Right lobe of liver (tissue), 6 donors: Measurements from ENCODE around the gene COL5A3. TPM values are rescaled to one million over a fixed set of nuclear protein-coding genes. Genes with fewer than 3 reads are reported as not detected.

Source experiments
- ATAC-seq, 4 donors: fragments of 200-7000 bp; cut with Tn5 transposase; one replicate each; pipeline ENCODE4 v1.9.1; 2020; ENCODE audit warnings: mild to moderate bottlenecking in 4 of 4, moderate library complexity in 4 of 4
- DNase-seq, 3 donors: peaks; one replicate each; pipeline ENCODE4 v3.0.0-alpha.2; 2020
- H3K27ac ChIP-seq, 3 donors: fragments of 200-600 bp; one replicate each; pipeline ENCODE4 v1.8.0; 2022
- H3K27me3 ChIP-seq, 2 donors: fragments of 200-600 bp; one replicate each; pipeline ENCODE4 v1.8.0; 2022
- H3K36me3 ChIP-seq, 4 donors: fragments of 200-600 bp; sonication (generic) in 1 of 4; one replicate each; pipeline versions ENCODE4 v1.5.1 to v1.8.0; 2017 to 2022; ENCODE audit warnings: control low read depth in 1 of 4
- H3K4me1 ChIP-seq, 4 donors: fragments of 200-600 bp; sonication (generic) in 1 of 4; one replicate each; pipeline versions ENCODE4 v1.5.1 to v1.8.0; 2017 to 2022; ENCODE audit warnings: control low read depth in 1 of 4
- H3K4me3 ChIP-seq, 3 donors: fragments of 200-600 bp; one replicate each; pipeline ENCODE4 v1.8.0; 2022
- H3K9me3 ChIP-seq, 4 donors: fragments of 200-600 bp; sonication (generic) in 1 of 4; one replicate each; pipeline versions ENCODE4 v1.5.1 to v1.8.0; 2017 to 2022; ENCODE audit warnings: control low read depth in 1 of 4
- POLR2A ChIP-seq: fragments of 450-650 bp; IDR thresholded peaks from one replicate; pipeline ENCODE4 v1.6.1; 2017; ENCODE audit warnings: antibody characterized with exemption, mild to moderate bottlenecking
- WGBS: methylation state at CpG from one replicate; pipeline ENCODE4 v1.1.6; 2018; ENCODE audit warnings: low coverage, low lambda C conversion rate; ENCODE audit not compliant: insufficient coverage; ENCODE audit errors: missing lambda C conversion rate; 5-methylcytosine and 5-hydroxymethylcytosine counted together
- intact Hi-C, 2 donors: fragments of 100-400 bp; cut with DNase I; formaldehyde crosslinking; loops; one replicate each; pipeline versions ENCODE4 v1.11.2 to v1.14.1; 2022
- total RNA-seq, 6 experiments: library from RNA; depleted of rRNA in 2 of 6; stranded (reverse); fragments of >200 nt in 2 of 6; fragmentation: NEBNext Ultra II Directional in 3 of 6; extraction: Animal tissue kit (Norgen Biotek cat#: 25700) in 3 of 6; gene quantifications; one replicate each; pipeline versions ENCODE4 v1.1.0 to v1.2.4, GENCODE V29; 2016 to 2023
- TF ChIP-seq, protein P1 (sequence below), 4 donors: fragments of 200-600 bp in 3 of 4; fragments of 450-650 bp in 1 of 4; IDR thresholded peaks; one replicate each; pipeline versions ENCODE4 v1.5.1 to v1.8.0; 2016 to 2022; ENCODE audit warnings: antibody characterized with exemption in 4 of 4, mild to moderate bottlenecking in 2 of 4
- donor health status: DM: no; HTN: yes; CAD: no.
- donor health status: DM: no; HTN: no; CAD: no.
- donor health status: DM: no; HTN: no; CAD: no.
- donor health status: DM: no; HTN: yes; CAD: no.
- donor health status: DM: no; HTN: yes; CAD: no.

The COL5A3 gene
- total RNA-seq, 6 experiments from 2014 or later: 3.3 to 20.2 (median 9.4) TPM

DNA sequence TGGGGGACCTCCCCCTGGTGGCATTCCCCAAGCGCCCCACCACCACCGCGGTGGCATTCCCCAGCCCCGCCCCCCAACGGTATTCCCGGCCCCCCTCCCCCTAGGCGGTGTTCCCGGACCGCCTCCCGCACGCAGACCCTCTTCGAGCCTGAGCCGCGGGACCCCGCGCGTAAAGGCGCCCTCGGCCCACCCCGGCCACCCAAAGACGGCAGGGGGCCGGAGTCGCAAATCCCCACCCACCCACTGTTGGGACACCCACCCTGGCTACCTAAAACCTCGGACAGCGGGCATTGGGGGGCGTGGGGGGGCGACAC lies 96.3 kb downstream of the COL5A3 start:
- WGBS: no CpG with 5 or more reads among the region's 27 CpGs
- intact Hi-C loops: no loop called here
- no peak for TF ChIP-seq POLR2A
- TF ChIP-seq, protein P1, sequence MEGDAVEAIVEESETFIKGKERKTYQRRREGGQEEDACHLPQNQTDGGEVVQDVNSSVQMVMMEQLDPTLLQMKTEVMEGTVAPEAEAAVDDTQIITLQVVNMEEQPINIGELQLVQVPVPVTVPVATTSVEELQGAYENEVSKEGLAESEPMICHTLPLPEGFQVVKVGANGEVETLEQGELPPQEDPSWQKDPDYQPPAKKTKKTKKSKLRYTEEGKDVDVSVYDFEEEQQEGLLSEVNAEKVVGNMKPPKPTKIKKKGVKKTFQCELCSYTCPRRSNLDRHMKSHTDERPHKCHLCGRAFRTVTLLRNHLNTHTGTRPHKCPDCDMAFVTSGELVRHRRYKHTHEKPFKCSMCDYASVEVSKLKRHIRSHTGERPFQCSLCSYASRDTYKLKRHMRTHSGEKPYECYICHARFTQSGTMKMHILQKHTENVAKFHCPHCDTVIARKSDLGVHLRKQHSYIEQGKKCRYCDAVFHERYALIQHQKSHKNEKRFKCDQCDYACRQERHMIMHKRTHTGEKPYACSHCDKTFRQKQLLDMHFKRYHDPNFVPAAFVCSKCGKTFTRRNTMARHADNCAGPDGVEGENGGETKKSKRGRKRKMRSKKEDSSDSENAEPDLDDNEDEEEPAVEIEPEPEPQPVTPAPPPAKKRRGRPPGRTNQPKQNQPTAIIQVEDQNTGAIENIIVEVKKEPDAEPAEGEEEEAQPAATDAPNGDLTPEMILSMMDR (IDR thresholded peaks at IDR 0.05): no peak
- DNase-seq: peak in 1 of 3 donors; percentile 21
- Histone ChIP-seq H3K27me3 (no peaks in the 10 kb centered on the region), H3K27ac (no peak overlapping the region), H3K9me3 (no peaks in the 10 kb centered on the region), H3K4me1 (peaks cover 0 to 11% (median 0%) of the 10 kb centered on the region in 4 donors), H3K36me3 (no peaks in the 10 kb centered on the region), H3K4me3 (peak overlapping the region; percentile 38 to 51 (median 50))
- peak in 1 of 4 donors; percentile 2 for ATAC-seq

- Histone ChIP-seq H3K4me1 (peaks cover 0 to 11% (median 0%) of the 10 kb centered on the region in 4 donors), H3K36me3 (no peaks in the 10 kb centered on the region), H3K27me3 (no peaks in the 10 kb centered on the region), H3K9me3 (no peaks in the 10 kb centered on the region), H3K27ac (no peak overlapping the region), H3K4me3 (peak overlapping the region; percentile 38 to 51 (median 50))
- DNase-seq: peak in 1 of 3 donors; percentile 31
- intact Hi-C loops: no loop called here
- ATAC-seq: no peak
- 50% methylated on average over 1 of the region's 95 CpGs for WGBS
- no peak for TF ChIP-seq POLR2A
- TF ChIP-seq, protein P1 (IDR thresholded peaks at IDR 0.05): no peak
These were observed 96.9 kb downstream of the COL5A3 start for GRCh38 chr19:9913237-9914000.

- Histone ChIP-seq H3K27ac (no peak overlapping the region), H3K4me3 (no peak overlapping the region), H3K36me3 (no peaks in the 10 kb centered on the region), H3K4me1 (peaks cover 0 to 11% (median 0%) of the 10 kb centered on the region in 4 donors), H3K27me3 (no peaks in the 10 kb centered on the region), H3K9me3 (no peaks in the 10 kb centered on the region)
- ATAC-seq (no peak), DNase-seq (no peak)
- TF ChIP-seq POLR2A: no peak
- TF ChIP-seq, protein P1 (IDR thresholded peaks at IDR 0.05): no peak
- intact Hi-C loops: no loop called here
- WGBS: 30% methylated on average over 12 of the region's 24 CpGs
These were observed 97.6 kb downstream of the COL5A3 start for GRCh38 chr19:9912551-9913236.

- H3K4me3 ChIP-seq: no peak overlapping the region
- no peak for DNase-seq
- H3K27me3 ChIP-seq: no peaks in the 10 kb centered on the region
- ATAC-seq: no peak
- H3K36me3 ChIP-seq: no peaks in the 10 kb centered on the region
- H3K4me1 ChIP-seq: peaks cover 0 to 11% (median 0%) of the 10 kb centered on the region in 4 donors
- TF ChIP-seq, protein P1 (IDR thresholded peaks at IDR 0.05): no peak
- TF ChIP-seq POLR2A: no peak
- no peaks in the 10 kb centered on the region for H3K9me3 ChIP-seq
- intact Hi-C loops: no loop called here
- H3K27ac ChIP-seq: no peak overlapping the region
- 69% methylated on average over 5 of the region's 6 CpGs for WGBS
These were observed 98.6 kb downstream of the COL5A3 start for GRCh38 chr19:9911524-9912185.
